Measurements from ENCODE around the gene LRFN4. TPM values are rescaled to one million over a fixed set of nuclear protein-coding genes. Genes with fewer than 3 reads are reported as not detected.

The LRFN4 gene
- total and polyA plus RNA-seq, 2 of the 8 experiments (the other 6 are each of a cell fraction or from before 2014, with no cell fraction given) = 49.8 to 64.3 TPM

- Histone ChIP-seq H4K8ac (ENCODE audit: extremely low read depth, insufficient read depth, low read length) (no peak overlapping the region), H4K20me1 (replicated peaks in 1 of 2; ENCODE audit: control insufficient read depth in 1 of 2, insufficient read depth in 2 of 2, low read length in 2 of 2) (no peaks in the 10 kb centered on the region), H3K9ac (replicated peaks in 1 of 4; ENCODE audit: extremely low read depth in 1 of 4, low read depth in 3 of 4, low read length in 3 of 4) (no peak overlapping the region), H3K4me2 (ENCODE audit: insufficient read depth in 1 of 2, low read depth in 2 of 2, low read length in 2 of 2) (no peak overlapping the region), H2AK5ac (ENCODE audit: low read depth, low read length) (no peak overlapping the region), H3K27me3 (replicated peaks in 1 of 4; ENCODE audit: control insufficient read depth in 3 of 4, extremely low read depth in 1 of 4, insufficient read depth in 3 of 4, low read length in 3 of 4) (no peaks in the 10 kb centered on the region), H3K23ac (ENCODE audit: insufficient read length) (no peak overlapping the region), H3K23me2 (ENCODE audit: low read depth, low read length) (no peaks in the 10 kb centered on the region), H3K36me3 (ENCODE audit: control insufficient read depth in 2 of 4, insufficient read depth in 4 of 4, low read length in 3 of 4) (no peaks in the 10 kb centered on the region), H3K18ac (ENCODE audit: extremely low read depth, low read length) (no peak overlapping the region), H4K91ac (replicated peaks; ENCODE audit: insufficient read length, low read length) (no peak overlapping the region), H2BK5ac (ENCODE audit: low read depth, low read length) (no peak overlapping the region), H2AFZ (ENCODE audit: low read length) (no peak overlapping the region), H3K79me2 (ENCODE audit: control insufficient read depth in 1 of 2, insufficient read depth in 2 of 2, low read length in 2 of 2) (no peaks in the 10 kb centered on the region), H4K5ac (ENCODE audit: insufficient read length, low read depth, low read length) (no peak overlapping the region), H3K56ac (replicated peaks; ENCODE audit: insufficient read length, low read depth, low read length) (no peak overlapping the region), H2BK120ac (replicated peaks; ENCODE audit: low read depth, low read length) (no peak overlapping the region), H3K79me1 (ENCODE audit: low read depth, low read length) (no peaks in the 10 kb centered on the region), H3K4ac (replicated peaks; ENCODE audit: insufficient read length, low read depth, low read length) (no peak overlapping the region), H2BK12ac (ENCODE audit: low read depth, low read length) (0 out of 2 replicates have a peak overlapping the region, but pooled peaks have one; percentile 50), H3K14ac (ENCODE audit: insufficient read length) (no peak overlapping the region), H2BK20ac (ENCODE audit: low read length) (no peak overlapping the region), H3K27ac (ENCODE audit: low read depth, low read length) (no peak overlapping the region), H3K9me3 (ENCODE audit: insufficient read depth in 2 of 2, low read depth in 1 of 2, low read length in 1 of 2) (no peaks in the 10 kb centered on the region), H2BK15ac (ENCODE audit: low read length) (no peak overlapping the region), H3K4me3 (ENCODE audit: extremely low read depth in 1 of 4, insufficient read depth in 2 of 4, low read depth in 3 of 4, low read length in 4 of 4) (no peak overlapping the region), H3K4me1 (replicated peaks in 1 of 4; ENCODE audit: control insufficient read depth in 3 of 4, insufficient read depth in 4 of 4, low read length in 3 of 4) (peaks cover 0 to 9% (median 4%) of the 10 kb centered on the region in 4 experiments; a peak in 5 of 7 replicates)
- WGBS, 2 experiments (ENCODE audit: extremely low coverage in 1 of 2, insufficient coverage in 1 of 2, insufficient read length in 1 of 2, insufficient replicate concordance in 2 of 2, low coverage in 1 of 2, low lambda C conversion rate in 2 of 2, missing lambda C conversion rate in 1 of 2) = 70% methylated on average over 2 of the region's 2 CpGs; no CpG with 5 or more reads in 1 of the 2 experiments
- ChIA-PET POLR2A (ENCODE audit: partially characterized antibody) (interaction anchor here (0.6 to 1.3 kb wide), 2 partner anchors 32 to 164 kb away, joined by 3 read pairs; no protein-coding TSS in a partner anchor), CTCF (ENCODE audit: partially characterized antibody) (interaction anchor here (0.5 to 6.4 kb wide), 8 partner anchors 9 to 127 kb away, joined by 3 to 50 read pairs (median 6); no protein-coding TSS in a partner anchor)
- FAIRE-seq (no peak), DNase-seq (ENCODE audit: low read depth in 1 of 2, low spot score in 2 of 2) (no peak)
- TF ChIP-seq SRF (IDR thresholded peaks at IDR 0.05; ENCODE audit: low read depth, low read length) = no peak
- no peak for TF ChIP-seq TAF1 (IDR thresholded peaks at IDR 0.05; ENCODE audit: low read depth, low read length)
- TF ChIP-seq RBBP5 (IDR thresholded peaks at IDR 0.05; ENCODE audit: borderline replicate concordance, low read depth, low read length) = no peak
- TF ChIP-seq GABPA (IDR thresholded peaks at IDR 0.05; ENCODE audit: borderline replicate concordance, insufficient read depth, low read length) = no peak
- no peak for TF ChIP-seq TAF7 (optimal IDR thresholded peaks at IDR 0.05; ENCODE audit: borderline replicate concordance, low read depth, low read length)
- TF ChIP-seq HDAC6 (IDR thresholded peaks at IDR 0.05; ENCODE audit: low read depth, low read length) = no peak
- no peak for TF ChIP-seq FOSL1 (IDR thresholded peaks at IDR 0.05; ENCODE audit: insufficient read depth, low read depth, low read length)
- TF ChIP-seq BCL11A (IDR thresholded peaks at IDR 0.05; ENCODE audit: low read depth in 2 of 2, low read length in 2 of 2) = no peak
- TF ChIP-seq E2F6 (IDR thresholded peaks at IDR 0.05) = no peak
- no peak for TF ChIP-seq ATF2 (IDR thresholded peaks at IDR 0.05; ENCODE audit: low read length)
- TF ChIP-seq ATF3 (IDR thresholded peaks at IDR 0.05; ENCODE audit: insufficient read depth, low read depth, low read length) = no peak
Observed at GRCh38 chr11:66894141-66894540, 37.3 kb downstream of the LRFN4 start.

All from H1 (cell line).